DMS 273 (cell line): ENCODE results near the gene TBC1D30.
"Not testable (repeated sequence)": the region's sequence is repeated elsewhere in the genome, so short reads cannot be mapped to it uniquely, and the experiment has no call there.

ENCODE experiments used
- DNase-seq: peaks from one replicate; lab custom pipeline; 2025; ENCODE audit not compliant: unreplicated experiment; lab: John Stamatoyannopoulos, UW

TBC1D30 gene, protein sequence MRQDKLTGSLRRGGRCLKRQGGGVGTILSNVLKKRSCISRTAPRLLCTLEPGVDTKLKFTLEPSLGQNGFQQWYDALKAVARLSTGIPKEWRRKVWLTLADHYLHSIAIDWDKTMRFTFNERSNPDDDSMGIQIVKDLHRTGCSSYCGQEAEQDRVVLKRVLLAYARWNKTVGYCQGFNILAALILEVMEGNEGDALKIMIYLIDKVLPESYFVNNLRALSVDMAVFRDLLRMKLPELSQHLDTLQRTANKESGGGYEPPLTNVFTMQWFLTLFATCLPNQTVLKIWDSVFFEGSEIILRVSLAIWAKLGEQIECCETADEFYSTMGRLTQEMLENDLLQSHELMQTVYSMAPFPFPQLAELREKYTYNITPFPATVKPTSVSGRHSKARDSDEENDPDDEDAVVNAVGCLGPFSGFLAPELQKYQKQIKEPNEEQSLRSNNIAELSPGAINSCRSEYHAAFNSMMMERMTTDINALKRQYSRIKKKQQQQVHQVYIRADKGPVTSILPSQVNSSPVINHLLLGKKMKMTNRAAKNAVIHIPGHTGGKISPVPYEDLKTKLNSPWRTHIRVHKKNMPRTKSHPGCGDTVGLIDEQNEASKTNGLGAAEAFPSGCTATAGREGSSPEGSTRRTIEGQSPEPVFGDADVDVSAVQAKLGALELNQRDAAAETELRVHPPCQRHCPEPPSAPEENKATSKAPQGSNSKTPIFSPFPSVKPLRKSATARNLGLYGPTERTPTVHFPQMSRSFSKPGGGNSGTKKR

DNA sequence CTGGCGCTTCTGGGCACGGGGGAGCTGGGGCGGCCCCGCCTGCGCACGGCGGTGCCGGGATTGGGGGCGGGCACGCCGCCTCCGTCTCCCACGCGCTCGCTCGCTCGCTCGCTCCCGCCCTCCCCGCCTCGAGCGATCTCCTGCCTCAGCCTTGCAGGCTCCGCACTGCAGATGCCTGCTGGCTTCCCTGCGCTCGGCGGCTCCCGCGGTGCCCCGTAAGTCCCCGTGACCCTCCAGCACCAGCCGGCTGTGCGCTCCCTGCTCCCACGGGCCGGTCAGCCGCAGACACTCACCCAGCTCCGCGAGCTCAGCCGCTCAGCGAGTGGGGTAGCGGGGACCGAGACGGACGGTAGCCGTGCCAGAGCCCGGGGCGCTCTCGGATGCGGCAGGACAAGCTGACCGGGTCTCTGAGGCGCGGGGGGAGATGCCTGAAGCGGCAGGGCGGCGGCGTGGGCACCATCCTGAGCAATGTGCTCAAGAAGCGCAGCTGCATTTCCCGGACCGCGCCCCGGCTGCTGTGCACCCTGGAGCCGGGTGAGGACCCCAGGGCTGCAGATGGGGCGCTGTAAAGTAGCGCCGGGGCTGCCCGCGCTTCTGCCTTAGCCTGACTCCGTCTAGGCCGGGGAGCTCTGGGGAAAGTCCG, at the start of gene TBC1D30:
Gene TBC1D30 (plus strand): TSS at position 148 of the 643 bp plus-strand sequence. CDS start 233 bp downstream, at position 381.
- peak; percentile 84 for DNase-seq

DNA sequence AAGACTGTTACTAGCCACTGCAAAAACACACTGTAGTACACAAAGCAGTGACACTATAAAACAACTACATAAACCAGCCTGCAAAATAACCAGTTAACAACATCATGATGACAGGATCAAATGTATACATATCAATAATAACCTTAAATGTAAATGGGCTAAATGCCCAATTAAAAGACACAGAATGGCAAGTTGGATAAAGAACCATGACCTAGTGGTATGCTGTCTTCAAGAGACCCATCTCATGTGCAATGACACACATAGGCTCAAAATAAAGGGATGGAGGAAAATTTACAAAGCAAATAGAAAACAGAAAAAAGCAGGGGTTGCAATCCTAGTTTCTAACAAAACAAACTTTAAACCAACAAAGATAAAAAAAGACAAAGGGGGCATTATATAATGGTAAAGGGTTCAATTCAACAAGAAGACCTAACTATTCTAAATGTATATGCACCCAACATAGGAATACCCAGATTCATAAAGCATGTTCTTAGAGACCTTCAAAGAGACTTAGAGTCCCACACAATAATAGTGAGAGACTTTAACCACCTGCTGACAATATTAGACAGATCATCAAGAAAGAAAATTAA, 49.2 kb upstream of the TBC1D30 start:
- DNase-seq = not testable (repeated sequence)

DNA sequence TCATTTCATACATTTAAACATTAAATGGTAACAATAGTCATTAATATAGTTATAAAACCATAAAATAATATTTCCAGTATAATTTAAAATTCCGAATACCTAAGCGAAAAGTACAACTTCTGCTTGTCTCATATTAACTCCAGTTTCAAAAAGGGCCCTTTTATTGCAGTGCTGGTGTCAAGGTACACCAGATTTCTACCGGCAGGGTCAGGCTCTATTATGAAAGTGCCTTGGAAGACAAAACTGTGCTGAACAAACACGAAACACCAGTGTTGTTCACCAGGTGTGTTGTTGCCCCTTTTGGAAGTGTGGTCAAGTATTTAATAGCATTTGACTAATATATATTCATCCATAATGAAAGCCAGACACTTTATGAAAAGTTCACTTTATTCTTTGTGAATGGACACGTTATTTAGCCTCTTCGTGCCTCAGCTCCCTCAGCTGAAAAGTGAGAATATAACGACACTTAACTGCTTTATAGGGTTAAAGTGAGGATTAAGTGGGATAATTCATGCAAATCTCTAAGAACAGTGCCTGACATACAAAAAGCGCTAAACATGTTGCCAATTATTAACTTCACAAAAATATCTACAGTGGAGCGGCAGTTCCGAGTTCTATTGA, 45.0 kb upstream of the TBC1D30 start:
- DNase-seq = no peak

DNA sequence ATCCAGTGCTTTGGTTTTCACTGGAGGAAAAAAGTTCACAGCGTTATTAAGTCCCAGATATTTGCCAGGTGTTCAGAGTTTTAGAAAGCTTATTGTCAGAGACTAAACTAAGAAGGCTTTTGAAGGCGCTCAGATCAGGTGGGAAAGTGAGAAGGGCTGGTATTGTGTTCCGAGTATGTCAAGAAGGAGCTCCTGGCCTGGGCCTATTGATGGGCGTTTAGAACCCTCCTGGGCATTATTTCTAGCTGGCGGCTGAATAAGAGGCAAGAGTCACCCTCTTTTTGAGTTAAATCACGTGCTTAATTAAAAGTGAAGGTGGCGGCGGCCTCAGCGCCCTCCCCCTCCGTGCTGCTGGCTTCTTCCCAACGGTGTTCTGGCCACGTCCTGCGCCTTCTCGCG, 44.3 kb upstream of the TBC1D30 start:
- DNase-seq = peak; percentile 60

DNA sequence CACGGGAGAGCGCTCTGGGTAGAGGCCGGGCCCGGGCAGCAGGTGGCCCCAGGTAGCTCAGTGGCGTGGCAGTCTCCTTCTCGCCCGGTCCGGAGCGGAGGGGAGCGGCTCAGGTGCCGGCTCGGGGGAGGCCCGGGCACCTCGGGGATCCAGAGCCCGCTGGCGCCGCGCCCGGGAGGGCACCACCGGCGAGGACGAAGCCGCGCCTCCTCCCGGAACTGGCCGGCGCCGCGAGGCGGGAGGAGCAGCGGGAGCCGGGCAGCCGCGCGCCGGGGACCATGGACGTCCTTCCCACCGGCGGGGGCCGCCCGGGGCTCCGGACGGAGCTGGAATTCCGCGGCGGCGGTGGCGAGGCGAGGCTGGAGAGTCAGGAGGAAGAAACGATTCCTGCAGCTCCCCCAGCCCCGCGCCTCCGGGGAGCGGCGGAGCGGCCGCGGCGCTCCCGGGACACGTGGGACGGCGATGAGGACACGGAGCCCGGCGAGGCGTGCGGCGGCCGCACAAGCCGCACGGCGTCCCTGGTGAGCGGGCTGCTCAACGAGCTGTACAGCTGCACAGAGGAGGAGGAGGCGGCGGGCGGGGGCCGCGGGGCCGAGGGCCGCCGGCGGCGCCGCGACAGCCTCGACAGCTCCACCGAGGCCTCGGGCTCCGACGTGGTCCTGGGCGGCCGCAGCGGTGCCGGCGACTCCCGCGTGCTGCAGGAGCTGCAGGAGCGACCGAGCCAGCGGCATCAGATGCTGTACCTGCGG, 43.7 kb upstream of the TBC1D30 start:
- peak; percentile 70 for DNase-seq

DNA sequence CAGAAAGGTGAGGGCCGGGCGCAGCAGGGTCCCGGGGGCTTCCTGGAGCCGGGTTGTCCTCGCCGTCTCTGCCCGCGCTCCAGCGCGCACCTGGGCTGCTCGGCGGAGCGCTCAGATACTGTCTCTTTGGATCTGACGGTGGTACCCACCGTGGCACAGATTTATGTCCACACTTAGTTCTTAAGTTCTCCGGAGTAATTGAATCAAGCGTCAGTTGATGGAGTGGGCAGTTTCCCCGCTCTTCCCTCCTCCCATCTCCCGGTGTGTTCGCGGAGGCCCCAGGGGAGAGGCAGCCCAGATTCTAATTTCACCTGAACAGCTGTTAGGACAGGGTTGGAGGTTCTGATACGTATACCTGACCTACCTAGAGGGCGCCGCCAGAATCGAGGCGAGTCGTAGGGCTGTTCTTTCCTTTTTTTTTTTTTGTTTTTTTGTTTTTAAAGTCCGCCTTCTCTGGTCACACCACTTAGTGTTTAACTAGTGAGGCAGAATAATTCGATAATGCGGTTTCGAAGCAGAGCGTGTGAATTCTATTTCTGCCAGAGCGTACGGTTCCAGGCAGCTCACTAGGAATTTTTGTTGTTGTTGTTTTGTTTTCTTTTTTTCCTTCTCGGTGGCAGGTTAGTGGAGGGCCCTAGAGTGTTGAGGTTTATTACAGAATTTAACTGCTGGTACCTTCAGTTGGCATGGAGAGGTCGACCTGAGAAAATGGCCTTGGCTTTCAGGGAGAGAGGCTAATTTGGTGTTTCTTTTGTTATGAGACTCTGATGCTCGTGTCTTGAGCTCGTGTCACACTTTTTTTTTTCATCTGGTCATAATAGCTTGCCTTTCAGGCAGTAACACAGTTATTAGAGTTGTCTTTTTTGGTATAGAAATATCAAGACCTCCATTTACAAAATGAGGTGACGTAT, 42.9 kb upstream of the TBC1D30 start:
- peak; percentile 57 for DNase-seq

DNA sequence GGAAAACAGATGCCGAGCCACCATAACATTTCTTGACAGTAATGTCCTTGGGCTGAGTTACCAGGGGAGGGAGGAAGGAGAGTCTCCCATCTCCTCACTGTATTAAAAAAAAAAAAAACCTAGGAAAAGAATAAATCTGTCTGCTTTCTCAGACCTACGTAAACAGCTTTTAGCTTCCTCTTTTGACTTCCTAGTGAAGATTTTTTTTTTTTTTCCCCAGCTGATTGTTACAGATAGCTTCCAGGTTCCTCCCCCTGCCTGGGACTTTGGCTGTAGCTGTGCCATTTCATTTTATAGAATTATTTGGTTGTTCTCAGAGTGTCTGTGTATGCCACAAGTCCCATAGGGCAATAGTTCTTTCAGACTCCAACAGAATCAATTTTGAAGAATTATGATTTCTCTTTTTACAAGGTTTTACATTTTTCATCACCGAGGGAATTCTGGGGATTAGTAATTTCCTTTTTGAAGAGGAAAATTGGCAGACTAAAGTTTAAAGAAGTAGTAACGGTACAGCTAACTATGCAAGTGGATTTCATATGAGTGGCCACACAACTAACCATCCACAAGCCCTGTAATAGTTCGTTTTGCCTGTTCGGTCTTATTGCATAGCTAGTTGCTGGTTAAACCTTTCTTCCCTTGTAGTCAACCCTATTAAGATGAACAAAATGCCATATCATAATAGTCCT, 42.1 kb upstream of the TBC1D30 start:
- peak; percentile 10 for DNase-seq

DNA sequence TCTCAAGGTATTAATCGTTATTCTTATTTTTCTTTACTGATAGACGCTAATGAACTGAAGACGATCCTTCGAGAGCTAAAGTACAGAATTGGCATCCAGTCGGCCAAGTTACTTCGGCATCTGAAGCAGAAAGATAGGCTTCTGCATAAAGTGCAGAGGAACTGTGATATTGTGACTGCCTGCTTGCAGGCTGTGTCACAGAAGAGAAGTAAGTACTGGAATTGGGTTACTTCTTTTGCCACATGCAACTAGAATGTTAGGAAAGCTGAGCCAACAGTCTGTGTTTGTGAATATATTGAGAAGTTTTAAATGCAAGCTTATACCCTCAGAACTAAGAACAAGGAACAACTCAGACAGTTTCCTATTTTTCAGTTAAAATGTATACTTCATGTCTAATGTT, 38.6 kb upstream of the TBC1D30 start:
- no peak for DNase-seq

DNA sequence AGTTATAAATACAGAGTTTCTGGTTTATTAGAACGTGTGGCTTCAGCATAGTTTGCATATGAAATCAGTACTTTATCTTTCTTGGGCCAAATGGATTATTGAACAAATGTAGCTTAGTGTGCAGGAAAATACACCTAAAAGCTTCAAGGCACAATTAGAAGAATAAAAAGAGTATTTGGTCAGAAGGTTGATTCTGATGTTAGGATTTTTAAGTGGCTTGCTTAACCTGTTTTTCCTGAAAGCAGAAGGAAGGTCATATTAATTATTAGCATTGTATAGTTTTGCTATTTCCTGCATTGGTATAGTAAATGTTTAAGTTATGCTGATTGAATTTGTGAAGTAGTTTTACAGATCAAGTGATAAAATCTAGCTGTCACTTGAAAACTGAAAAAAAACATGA, 34.3 kb upstream of the TBC1D30 start:
- no peak for DNase-seq

DNA sequence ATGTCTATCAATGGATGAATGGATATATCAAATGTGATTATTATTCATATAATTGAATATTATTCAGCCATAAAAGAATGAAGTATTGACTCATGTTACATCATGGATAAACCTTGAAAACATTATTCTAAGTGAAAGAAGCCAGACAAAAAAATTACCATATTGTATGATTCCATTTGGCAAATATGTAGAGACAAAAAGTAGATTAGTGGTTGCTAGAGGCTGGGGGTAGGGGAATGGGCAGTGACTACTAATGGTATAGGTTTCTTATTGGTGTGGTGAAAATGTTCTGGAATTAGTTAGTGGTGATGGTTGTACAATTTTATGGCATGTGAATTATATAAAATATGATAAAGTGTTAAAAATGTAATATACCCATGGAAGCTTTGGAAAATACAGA, 33.4 kb upstream of the TBC1D30 start:
- no peak for DNase-seq

DNA sequence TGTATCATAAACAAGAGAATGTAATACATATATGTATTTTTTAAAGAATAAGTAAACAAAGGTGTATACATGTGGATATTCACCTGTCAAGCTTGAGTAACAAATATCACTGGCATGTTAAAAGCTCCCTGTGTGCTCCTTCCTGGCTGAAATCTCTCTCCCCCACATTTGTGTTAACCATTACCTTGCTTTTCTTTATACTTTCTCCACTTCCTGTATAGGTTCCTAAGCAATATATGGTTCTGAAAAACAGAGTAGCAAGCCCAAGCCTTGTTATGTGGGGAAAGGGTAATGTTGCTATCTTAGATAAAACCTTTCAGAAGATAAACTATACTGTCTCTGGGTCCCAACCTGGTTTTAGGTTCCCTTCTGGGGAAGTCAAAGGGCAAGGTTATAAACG, 32.3 kb upstream of the TBC1D30 start:
- no peak for DNase-seq

DNA sequence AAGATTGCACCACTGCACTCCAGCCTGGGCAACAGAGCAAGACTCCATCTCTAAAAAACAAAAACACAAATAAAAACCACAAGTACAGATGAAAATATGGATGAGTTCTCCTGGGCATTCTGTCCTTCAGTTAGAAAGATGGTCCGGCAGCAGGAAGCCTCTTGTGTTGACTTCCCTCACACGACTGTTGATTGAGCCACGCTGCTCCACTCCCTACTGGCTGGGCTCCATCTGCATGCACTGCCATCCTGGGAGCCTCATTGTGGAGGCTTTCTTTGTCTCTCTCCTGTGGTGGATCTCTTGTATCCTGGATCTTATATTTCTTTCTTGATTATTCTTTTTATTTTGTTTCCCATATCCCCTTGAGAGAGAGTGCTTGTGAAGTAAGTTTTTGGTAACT, 30.8 kb upstream of the TBC1D30 start:
- no peak for DNase-seq

DNA sequence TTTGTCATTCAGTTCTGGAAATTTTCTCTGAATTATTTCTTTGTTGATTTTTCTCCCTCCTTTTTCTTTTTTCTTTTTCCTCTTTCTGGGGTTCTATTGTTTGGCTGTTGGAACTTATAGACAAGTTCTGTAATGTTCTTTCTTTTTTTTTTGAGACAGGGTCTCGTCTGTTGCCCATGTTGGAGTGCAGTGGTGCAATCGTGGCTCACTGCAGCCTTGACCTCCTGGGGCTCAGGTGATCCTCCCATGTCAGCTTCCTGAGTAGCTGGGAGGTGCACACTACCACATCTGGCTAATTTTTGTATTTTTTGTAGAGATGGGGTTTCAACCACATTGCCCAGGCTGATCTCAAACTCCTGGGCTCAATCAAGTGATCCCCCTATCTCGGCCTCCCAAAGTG, 30.1 kb upstream of the TBC1D30 start:
- DNase-seq = no peak

DNA sequence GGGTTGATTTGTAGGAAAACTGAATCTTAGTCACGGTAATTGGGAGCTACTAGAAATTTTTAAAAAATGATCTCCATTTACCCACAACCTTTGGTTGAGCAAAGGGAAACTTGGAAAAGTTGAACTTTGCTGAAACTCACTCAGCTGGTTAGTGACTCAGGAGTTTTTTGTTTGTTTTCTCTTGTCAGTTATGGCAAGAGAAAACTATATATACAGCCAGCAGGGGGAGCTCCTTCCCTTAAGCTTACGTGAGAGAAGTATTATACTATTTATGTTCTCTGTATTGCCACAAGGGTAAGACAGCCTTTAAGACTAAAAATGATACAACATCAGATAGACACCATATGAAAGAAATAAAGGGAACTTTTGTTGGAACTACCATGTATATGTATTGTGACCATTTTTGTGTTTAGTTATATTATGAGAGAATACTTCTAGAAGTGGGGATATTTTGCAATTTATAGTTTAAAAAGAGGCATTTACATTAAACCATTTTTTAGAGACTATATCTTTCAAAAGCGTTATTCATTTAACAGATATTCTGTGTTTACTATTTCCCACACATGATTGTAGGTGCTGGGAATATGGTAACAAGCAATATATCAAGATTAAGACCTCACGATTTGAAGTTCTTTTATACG, 28.1 kb upstream of the TBC1D30 start:
- peak; percentile 86 for DNase-seq

DNA sequence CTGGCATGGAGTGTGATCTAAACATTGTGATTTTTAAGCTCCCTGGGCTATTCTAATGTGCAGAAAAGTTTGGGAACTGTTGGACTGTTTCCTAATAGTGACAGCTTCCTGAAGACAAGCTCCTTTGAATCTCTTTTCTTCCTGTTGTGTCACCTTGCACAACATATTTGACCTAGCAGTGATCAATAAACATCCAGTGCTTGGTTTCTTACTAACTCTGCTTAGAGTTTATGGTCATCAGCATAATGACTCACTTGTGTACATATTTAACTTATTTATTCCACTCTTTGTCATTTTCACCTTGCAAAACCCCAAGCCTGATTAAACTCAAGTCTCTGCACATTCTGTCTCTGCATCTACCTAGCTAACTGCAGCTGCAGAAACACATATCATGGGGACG, 27.3 kb upstream of the TBC1D30 start:
- no peak for DNase-seq

DNA sequence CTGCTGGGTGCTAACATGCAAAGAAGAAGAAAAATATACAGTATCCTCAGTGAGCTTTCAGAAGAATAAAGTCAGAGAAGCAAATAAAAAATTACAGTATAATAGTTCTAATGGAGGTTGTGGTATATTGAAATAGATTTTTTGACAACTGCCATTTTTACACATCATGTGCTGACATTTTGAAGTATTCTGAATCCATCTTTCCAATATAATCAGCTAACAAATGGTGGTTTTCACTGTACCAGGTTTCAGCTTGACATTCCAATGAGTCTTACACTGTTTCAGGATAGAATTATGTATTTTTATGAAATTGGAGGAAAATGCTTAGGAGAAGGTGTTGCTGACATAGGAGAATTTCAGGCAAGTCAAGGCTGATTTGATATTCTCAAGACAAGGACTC, 26.3 kb upstream of the TBC1D30 start:
- no peak for DNase-seq

DNA sequence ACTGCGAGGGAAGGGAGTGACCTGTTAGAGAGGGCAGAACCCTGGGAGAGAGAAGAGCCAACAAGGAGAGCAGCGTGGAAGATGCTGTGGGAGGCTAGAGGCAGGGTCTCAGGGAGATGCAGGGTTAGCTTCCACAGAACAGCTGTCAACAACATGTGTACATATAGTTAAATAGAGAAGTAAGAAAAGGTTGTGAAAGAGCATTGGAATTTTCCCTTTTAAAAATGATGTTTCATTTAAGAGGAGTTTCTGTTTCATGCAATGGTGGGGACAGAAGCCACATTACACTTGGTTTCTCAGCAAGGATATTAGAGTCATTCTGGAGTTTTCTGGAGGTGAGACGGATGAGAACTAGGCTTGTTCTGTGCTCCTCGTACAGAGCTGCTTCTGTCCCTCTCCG, 23.8 kb upstream of the TBC1D30 start:
- no peak for DNase-seq

DNA sequence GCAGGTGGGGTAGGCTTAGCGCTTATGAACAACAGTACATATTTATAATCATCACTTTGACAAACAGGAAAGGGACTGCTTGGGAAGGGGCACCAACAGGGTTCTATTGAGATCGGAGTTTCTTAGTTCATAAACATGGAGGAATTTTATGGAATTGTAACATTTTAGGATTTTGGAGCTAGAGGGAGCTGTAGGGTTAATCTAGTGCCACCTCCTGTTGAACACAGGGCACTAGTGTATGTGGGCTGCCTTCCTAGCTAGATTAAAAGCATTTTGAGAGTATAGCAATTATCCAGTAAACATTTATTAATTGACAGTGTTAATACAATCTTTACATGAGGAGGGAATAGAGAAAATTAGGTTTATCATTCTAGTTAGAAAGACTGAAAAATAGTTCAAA, 23.1 kb upstream of the TBC1D30 start:
- DNase-seq = peak; percentile 33
